NCI-H2029 treated with DMSO at 0.1 percent for 48 hours (cell line): ENCODE measurements around the gene IL4I1.

ENCODE experiments used
- DNase-seq: peaks from one replicate; lab custom pipeline; 2025; lab: John Stamatoyannopoulos, UW

Gene IL4I1

GRCh38 chr19:49851456-49852259, 45.0 kb downstream of the IL4I1 start:
- no peak for DNase-seq

GRCh38 chr19:49850487-49851342, 46.0 kb downstream of the IL4I1 start, which contains the start of gene PTOV1:
Gene PTOV1 (plus strand): TSS chr19:49851159.
- peak; percentile 83 for DNase-seq

GRCh38 chr19:49850221-49850486, 46.5 kb downstream of the IL4I1 start:
- DNase-seq: no peak

DNA sequence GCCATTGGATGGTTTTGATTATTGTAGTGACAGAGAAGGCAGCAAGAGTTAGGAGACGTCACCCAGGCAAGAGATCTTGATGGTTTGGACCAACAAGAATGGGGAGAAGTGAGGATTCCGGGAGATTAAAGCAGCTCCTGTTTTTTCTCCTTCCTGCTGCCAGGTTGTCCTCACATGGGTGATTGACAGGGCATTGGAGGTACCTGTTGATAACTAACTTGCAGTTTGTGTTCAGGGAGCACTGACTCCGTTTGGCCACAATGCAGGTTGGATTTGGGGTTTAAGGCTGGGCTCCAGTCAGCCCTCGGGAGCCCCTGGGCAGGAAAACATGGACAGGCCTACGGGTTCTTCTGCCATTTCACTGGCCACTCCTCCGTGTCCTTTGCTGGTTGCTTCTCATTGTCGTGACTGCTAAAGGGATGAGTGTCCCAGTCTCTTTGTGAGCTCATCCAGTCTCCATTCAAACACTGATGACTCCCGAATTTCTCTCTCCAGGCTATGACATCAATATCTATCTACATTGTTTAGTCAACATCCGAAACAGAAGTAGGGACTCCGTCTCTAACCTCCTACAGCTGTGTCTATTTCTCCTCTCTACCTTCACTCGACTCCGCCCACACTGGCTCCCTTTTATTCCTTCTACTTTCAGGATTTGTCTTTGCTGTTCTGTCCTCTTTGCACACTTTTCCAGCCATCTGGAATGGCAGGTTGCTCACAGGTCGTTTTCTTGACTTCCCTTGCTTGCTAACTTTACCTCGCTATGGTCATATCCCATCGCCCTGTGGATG, 47.1 kb downstream of the IL4I1 start:
- no peak for DNase-seq

DNA sequence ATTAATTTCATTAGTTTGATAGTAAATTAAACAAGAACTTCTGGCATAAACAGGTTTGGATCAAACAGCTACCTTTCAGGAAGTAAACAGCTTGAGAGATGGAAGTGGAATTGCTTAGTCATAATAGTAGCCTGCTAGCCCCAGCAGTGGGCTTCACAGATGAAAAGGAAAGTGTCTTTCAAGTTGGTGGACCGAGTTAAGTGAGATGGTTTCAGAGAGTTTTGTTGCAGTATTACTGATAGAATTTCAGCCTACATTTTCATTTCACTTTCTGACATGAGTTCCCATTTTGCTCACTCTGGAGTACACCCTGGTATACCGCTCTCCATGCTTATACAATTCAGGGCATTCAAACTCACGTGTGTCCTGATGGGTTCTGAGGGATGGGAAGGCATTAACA, 47.7 kb downstream of the IL4I1 start:
- no peak for DNase-seq

DNA sequence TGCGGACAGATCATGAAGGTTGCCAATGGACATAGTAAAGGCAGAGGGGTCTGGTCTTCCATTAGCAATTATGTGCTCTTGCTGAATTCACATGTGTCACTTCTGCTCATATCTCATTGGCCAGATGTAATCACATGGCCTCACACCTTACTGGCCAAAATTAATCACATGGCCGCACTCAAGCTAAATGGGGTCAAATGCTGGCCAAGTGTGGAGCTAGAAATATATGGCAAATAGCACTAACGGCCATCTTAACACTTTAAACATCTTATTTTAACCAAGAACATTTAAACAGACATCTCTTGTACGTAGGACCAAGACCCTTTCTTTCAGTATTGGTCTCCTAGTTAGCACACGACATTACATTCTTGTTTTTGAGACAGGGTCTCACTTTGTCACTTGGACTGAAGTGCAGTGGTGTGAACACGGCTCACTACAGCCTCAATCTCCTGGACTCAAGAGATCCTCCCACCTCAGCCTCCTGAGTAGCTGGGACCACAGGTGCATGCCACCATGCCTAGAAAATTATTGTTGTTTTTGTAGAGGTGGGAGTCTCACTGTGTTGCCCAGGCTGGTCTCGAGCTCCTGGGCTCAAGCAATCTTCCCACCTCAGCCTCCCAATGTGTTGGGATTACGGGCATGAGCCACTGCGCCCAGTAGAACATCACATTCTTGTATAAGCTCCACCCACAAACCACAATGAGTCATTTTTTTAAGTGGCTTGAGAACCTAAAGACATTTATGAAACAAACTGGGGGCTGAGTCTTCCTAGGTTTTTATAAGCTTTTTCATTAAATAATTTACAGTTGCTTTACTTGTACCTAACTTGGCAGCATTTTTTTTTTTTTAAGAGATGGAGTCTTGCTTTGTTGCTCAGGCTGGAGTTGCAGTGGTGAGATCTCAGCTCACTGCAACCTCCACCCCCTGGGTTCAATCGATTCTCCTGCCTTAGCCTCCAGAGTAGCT, 48.7 kb downstream of the IL4I1 start:
- no peak for DNase-seq

- DNase-seq: no peak
Observed at GRCh38 chr19:49846408-49846807, 50.3 kb downstream of the IL4I1 start.

DNA sequence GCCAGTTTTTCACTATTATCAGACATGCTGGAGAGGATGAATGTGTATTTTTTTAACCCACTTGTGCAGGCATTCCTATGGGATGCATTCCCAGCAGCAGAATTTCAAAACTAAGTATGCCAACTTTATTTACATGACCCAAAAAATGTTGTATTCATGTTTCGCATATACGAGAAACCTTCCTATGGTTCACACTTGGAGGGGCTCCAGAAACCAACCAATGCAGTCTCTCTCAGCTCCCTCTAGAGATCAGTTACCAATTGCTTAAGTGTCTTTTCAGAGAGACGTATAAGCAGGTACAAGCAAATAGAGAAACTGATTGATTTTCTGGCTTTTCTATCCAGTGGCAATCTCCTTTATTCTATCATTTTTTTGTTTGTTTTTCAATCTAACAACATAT, 51.3 kb downstream of the IL4I1 start:
- no peak for DNase-seq

DNA sequence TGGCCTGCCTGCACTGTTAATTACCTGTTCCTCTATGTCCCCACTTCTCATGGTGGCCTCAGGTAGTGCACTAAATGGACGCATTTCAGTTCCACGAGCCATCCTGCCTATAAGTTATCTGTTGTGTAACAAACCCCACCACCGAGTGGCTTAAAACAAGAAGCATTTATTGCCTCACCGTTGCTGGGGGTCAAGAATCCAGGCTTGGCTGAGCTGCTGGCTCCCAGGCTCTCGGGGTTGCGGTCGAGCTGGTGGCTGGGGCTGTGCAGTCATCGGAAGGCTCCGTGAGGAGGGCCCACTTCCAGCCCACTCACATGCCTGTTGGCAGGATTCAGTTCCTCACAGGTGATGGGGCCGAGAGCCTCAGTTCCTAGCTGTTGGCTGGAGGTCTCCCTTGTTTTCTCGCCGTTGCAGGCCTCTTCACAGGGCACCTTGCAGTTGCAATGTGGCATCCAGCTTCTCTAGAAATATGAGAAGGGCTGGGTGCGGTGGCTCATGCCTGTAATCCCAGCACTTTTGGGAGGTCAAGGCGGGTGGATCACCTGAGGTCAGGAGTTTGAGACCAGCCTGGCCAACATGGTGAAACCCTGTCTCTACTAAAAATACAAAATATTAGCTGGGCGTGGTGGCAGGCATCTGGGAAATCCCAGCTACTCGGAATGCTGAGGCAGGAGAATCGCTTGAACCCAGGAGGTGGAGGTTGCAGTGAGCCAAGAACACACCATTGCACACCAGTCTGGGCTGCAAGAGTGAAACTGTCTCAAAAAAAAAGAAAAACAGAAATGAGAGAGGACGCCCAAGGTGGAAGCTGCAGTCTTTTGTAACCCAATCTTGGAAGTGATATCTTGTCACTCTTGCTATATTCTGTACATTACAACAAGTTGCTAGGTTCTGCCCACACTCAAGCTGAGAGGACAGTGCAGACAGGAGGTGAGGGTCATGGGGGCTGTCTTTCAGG, 52.3 kb downstream of the IL4I1 start:
- DNase-seq: no peak

DNA sequence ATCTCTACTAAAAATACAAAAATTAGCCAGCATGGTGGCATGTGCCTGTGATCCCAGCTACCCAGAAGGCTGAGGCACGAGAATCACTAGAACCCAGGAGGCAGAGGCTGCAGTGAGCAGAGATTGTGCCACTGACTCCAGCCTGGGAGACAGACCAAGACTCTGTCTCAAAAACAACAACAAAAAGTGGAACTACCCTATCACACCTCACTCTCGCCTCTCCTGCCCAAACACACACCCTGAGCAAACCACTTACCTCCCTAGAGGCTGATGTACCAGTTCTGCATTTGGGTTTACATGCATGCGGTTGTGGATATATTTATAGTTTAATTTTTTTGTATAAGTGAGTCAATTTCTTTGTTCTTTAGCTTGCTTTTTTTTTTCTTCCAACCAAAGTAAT, 53.4 kb downstream of the IL4I1 start:
- DNase-seq: no peak

GRCh38 chr19:49840736-49841249, 55.9 kb downstream of the IL4I1 start:
- DNase-seq: no peak

- no peak for DNase-seq
Observed at GRCh38 chr19:49840321-49840720, 56.4 kb downstream of the IL4I1 start.

- DNase-seq: no peak
Observed at GRCh38 chr19:49839713-49840112, 57.0 kb downstream of the IL4I1 start.
